Epidermal melanocyte (primary cell): ENCODE data around the gene MAP2K6.

ENCODE experiments used
- DNase-seq: peaks from one replicate; pipeline ENCODE4 v3.0.0; 2011; ENCODE audit warnings: low spot score; ENCODE audit not compliant: insufficient read length

MAP2K6 gene

DNA sequence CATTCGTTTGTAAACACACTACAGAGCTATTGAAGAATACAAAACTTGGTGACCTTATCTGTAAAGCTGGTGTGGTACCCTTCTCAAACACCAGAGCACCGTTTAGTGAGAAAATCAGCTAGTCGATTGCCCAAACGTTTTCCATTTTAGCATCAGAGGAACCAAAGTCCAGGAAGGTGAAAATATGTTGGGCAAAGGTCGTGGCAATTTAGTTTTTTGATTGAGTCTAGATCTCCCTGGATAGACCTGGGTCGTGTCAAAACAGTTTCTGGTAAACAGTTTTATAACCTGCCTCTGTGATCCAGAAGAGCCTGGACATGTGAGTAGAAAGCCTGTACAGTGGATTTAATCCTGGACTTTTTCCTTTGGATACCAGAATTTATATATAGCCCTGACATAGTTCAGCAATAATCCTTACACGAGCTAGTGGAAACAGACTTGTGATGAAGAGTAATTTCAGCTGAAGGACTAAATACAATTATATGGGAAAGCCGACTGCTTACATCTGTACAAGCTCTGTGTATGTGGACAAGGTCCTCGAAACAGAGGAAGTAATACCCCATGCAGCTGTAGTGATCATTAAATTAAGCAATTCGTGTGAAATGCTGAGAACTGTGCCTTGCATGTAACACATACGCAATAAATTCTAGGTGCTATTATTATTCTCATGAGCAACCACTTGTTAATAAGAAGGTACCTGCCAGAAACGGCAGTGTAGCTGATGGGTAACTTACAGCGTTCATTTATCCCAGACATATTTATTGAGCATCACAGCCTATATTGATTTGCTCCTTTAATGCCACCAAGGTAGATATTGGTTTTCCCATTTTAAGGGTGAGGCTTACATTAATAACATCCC lies 72.5 kb downstream of the MAP2K6 start:
- no peak for DNase-seq

GRCh38 chr17:69489313-69489712 lies 74.8 kb downstream of the MAP2K6 start:
- DNase-seq, result no peak

DNA sequence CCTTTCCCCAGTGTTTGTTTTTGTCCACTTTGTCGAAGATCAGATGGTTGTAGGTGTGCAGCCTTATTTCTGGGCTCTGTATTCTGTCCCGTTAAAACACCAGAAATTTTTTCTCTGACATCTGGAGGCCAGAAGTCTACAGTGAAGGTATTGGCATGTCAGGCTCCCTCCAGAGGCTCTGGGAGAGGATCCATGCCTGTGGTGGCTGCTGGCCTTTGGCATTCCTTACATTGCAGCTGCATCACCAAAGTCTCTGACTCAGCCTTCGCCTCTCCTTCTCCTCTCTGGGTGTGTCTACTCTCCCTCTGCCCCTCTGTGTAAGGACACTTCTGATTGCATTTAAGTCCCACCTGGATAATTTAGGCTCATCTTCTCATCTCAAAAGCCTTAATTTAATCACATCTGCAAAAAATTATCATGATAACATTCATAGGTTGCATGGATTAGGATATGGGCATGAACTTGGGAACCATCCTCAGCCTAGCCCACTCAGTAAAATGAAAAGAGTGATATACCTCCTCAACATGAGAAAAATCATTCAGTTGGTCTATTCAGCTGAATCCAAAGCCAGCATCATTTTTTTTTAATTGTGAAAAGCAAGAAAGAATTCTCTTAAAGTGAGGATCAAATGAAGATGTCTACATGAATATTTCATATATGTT lies 78.0 kb downstream of the MAP2K6 start:
- peak; percentile 46 for DNase-seq

DNA sequence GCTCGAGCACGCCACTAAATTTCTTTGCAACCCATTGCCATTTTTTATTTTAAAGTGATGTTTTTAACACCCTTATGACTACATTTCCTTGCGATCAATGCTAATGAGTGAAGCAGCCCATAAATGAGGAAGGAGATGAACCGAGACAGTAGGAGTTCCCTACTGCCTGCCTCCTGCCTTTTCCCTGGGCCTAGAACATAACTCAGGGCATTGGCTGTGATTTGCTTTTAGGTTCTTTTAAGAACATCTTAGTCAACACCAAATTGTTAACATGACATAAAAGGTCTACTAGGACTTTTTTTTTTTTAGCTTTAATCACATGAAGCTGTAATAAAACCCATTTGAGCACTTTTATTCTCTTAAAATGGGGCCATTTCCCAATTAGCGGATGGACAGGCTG lies 81.3 kb downstream of the MAP2K6 start:
- no peak for DNase-seq

DNA sequence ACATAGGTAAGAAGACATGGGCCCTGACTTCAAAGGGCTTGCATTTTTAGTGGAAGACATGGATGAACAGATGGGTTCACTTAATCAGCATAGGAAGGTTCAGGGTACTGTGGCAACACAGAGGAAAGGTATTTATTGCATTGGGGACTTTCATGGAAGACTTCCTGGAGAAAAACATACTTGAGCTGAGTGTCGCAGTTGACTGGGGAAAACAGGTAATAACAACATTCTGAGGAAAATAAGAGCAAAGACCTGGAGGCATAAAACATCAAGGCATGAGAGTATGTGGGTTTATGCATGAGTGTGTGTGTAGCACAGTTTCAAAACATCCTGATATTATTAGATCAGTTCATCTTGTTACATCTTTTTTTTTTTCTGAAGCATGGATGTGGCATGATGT lies 82.7 kb downstream of the MAP2K6 start:
- no peak for DNase-seq

- DNase-seq, result no peak
Observed at GRCh38 chr17:69499318-69499717, 84.8 kb downstream of the MAP2K6 start.

GRCh38 chr17:69500911-69501429 lies 86.5 kb downstream of the MAP2K6 start:
- DNase-seq, result no peak

DNA sequence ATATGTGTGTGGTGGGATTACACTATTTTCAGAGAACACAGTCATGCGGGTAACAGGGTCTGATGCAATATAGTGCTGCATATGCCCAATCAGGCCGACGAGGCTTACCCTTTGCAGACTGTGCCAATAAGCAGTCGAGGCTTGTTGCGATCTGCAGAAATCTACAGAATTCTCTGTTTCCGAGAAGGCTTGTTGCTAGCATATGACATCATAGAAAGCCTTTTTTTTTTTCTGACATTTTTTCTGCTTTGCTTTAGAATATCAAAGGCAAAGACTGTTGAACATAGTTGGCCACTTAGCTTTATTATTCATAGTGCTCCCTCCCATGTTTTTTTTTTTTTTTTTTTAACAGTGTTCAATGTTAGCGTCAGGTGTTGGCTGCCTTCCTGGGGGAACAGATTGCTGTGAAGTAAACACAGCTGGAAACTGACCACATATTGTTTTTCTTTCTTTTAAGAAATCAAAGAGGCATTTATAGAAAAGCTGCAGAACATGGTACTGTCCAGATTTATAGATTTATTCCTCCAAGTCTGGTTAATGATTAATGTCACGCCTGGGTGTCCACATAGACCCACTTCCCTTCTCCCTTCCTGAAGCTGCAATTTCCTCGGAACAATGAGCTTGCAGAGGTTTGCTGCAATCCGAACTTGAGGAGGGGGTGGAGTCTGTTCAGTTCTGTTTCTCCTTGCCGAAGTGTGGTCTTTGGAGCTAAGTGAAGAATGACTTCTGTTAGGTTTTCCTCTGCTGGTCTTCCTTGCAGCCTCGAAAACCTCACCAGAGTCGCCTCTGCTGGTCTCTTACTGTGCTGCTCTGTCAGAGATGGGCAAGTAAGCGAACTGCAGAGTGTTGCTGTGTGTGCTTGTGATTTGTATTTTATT lies 87.3 kb downstream of the MAP2K6 start:
- no peak for DNase-seq

DNA sequence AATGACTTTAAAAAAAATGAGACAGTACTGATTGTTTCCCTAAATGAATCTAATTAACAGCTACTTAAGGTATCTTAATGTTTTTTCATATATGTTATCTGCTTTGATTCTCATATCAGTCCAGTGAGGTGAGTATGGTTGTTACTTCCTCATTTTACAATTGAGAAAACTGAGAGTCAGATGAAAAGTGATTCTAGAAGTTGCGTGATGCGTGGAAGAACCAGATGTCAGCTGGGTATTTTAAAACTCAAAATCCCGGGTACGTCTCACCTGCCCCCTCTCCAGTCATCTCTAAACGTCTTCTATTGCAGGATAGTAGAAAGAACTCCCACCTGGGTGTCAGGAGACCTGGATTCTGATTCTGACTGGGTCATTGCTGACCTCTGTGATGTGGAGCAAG lies 89.2 kb downstream of the MAP2K6 start:
- DNase-seq, result no peak

GRCh38 chr17:69505740-69506139 lies 91.2 kb downstream of the MAP2K6 start:
- no peak for DNase-seq

DNA sequence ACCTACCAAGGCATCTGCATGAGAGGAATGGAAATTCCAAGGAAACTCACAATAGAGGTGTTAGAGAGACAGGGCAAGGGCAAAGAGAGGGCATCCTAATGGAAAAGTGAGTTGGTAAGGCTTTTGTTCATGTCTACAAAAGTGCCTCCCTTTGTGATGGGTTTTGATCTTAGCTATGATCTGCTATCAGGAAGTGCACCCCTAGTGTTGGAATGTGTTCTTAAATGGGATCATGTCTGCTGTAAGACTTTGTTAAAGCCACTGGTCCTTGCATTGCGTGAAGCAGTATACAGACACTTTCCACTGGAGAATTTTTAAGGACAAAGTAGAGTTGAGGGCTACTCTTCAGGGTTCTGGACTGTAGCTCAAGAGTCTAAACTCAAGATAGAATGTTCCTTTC lies 92.0 kb downstream of the MAP2K6 start:
- DNase-seq, result no peak

GRCh38 chr17:69508814-69509213 lies 94.3 kb downstream of the MAP2K6 start:
- no peak for DNase-seq

DNA sequence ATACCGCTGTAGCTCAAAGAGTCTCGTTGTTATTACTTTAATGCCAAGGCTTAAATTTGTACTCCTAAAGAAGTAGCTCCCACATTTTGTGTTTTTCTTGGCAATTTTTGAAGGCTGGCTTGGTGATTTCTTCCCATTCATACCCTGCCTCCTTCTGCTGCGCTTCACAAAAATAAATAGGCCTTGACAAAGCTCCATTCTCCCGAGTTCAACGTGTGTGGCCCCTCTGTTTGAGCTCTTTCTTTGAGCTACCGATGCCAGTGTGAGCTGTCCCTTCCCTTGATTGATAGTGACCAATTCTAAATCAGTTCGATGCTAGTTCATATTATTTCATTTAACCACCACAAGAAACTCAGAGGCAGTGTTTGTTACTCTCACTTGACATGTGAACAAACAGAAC lies 96.8 kb downstream of the MAP2K6 start:
- no peak for DNase-seq

GRCh38 chr17:69512946-69513345 lies 98.4 kb downstream of the MAP2K6 start:
- no peak for DNase-seq

DNA sequence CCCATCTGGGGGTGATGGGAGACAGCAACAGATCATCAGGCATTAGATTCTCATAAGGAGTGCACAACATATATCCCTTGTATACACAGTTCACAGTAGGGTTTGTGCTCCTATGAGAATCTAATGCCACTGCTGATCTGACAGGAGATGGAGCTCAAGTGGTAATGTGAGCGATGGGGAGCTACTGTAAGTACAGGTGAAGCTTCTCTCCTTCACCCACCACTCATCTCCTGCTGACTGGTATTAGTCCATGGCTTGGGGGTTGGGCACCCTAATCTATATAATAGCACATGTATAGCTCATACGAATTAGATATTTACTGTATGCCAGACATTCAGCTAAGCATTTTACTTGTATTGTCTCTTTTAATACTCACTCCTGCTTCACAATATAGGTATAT lies 101.7 kb downstream of the MAP2K6 start:
- no peak for DNase-seq

DNA sequence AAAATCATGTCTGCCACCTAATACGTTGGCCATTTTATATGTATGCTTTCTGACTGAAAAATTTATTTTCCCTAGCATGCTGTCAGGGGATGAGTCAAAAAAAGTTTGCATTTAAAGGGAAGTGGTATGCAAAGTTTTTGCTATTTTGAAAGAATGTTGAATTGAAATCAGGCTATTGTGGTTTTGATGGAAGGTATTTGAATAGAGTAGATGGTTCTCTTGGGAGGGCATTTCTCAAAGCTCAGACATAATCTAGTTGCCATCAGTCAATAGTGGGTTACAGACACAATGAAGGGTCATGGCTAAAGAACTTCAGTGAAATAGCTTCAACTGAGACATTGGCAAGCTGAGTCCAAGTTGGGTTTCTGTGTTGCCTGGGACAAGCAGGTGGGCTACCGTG lies 102.4 kb downstream of the MAP2K6 start:
- no peak for DNase-seq

DNA sequence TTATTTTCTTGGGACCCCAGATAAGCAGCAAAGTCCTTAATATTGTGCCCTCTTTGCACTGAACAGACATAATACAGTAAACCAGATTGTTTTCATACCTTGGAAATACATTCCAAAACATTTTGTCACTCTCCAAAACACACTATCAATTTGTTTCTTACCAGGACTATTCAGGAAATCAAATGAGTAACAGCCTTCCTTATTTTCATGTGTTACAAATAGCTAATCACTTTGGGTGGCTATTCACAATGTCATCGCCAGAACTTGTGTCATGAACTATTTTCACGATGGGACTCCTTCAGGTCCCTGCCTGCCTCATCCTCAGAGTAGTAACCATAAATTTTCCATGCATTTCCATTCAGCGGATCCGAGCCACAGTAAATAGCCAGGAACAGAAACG lies 104.5 kb downstream of the MAP2K6 start:
- no peak for DNase-seq

- DNase-seq, result no peak
Observed at GRCh38 chr17:69523244-69523861, 108.9 kb downstream of the MAP2K6 start.

- no peak for DNase-seq
Observed at GRCh38 chr17:69524854-69525253, 110.4 kb downstream of the MAP2K6 start.

- DNase-seq, result peak; percentile 18
Observed at GRCh38 chr17:69525920-69526841, 111.7 kb downstream of the MAP2K6 start.
